Gastrocnemius medialis (tissue), 4 donors: Measurements from ENCODE around the gene ZFY. TPM values are rescaled to one million over a fixed set of nuclear protein-coding genes. Genes with fewer than 3 reads are reported as not detected.

ENCODE experiments used
- ATAC-seq, 2 donors: fragments of 150-250 bp; one replicate each; pipeline ENCODE4 v1.9.1; 2016
- DNase-seq, 2 donors: peaks; one replicate each; pipeline ENCODE4 v3.0.0-alpha.2; 2019
- H3K27ac ChIP-seq, 4 donors: fragments of 200-600 bp; sonication (generic); 1 replicate in 1 of 4; 2 replicates in 3 of 4; pipeline ENCODE4 v1.5.1; 2016 to 2018; ENCODE audit warnings: mild to moderate bottlenecking in 2 of 4, moderate library complexity in 1 of 4
- H3K27me3 ChIP-seq, 3 donors: fragments of 200-600 bp; sonication (generic) in 2 of 3; 1 replicate in 1 of 3; 2 replicates in 2 of 3; pipeline versions ENCODE4 v1.5.1 to v1.6.0; 2016 to 2019; ENCODE audit warnings: mild to moderate bottlenecking in 1 of 3, moderate library complexity in 1 of 3
- H3K36me3 ChIP-seq, 2 donors: fragments of 200-600 bp; sonication (generic) in 1 of 2; one replicate each; pipeline ENCODE4 v1.5.1; 2017 to 2018
- H3K4me1 ChIP-seq, 2 donors: fragments of 200-600 bp; sonication (generic) in 1 of 2; one replicate each; pipeline ENCODE4 v1.5.1; 2016 to 2017; ENCODE audit warnings: mild to moderate bottlenecking in 2 of 2
- H3K4me3 ChIP-seq, 4 donors: fragments of 200-600 bp; sonication (generic) in 3 of 4; 1 replicate in 1 of 4; 2 replicates in 3 of 4; pipeline ENCODE4 v1.5.1; 2016 to 2019; ENCODE audit warnings: mild to moderate bottlenecking in 2 of 4
- H3K9me3 ChIP-seq, 3 donors: fragments of 200-600 bp; sonication (generic) in 2 of 3; 1 replicate in 1 of 3; 2 replicates in 2 of 3; pipeline ENCODE4 v1.5.1; 2016 to 2019
- POLR2A ChIP-seq, 2 donors: fragments of 450-650 bp; IDR thresholded peaks; one replicate each; pipeline ENCODE4 v1.6.1; 2017; ENCODE audit warnings: antibody characterized with exemption in 2 of 2, mild to moderate bottlenecking in 2 of 2, moderate library complexity in 2 of 2
- in situ Hi-C, 4 donors: fragments of 200-750 bp; cut with MboI; loops; one replicate each; pipeline versions ENCODE4 v1.15.0 to v1.8.0; 2017; ENCODE audit warnings: low sequenced_read_pairs in 4 of 4
- intact Hi-C: fragments of 100-400 bp; cut with DNase I; formaldehyde crosslinking; loops from one replicate; pipeline ENCODE4 v1.15.1; 2023; ENCODE audit warnings: low total_unique reads
- total RNA-seq, 4 donors: library from RNA; depleted of rRNA; stranded (reverse); fragments of >200 nt; gene quantifications; one replicate each; pipeline versions ENCODE4 v1.1.0 to v1.2.3, GENCODE V29; 2016
- TF ChIP-seq, protein P1 (sequence below), 5 experiments: fragments of 450-650 bp in 3 of 5; fragments of 200-600 bp in 2 of 5; sonication (generic) in 2 of 5; IDR thresholded peaks in 4 of 5; conservative IDR thresholded peaks in 1 of 5; 1 replicate in 4 of 5; 2 replicates in 1 of 5; pipeline ENCODE4 v1.5.1; 2016 to 2019; ENCODE audit warnings: antibody characterized with exemption in 5 of 5, mild to moderate bottlenecking in 3 of 5, moderate library complexity in 3 of 5

Gene ZFY
- total RNA-seq, 4 donors from 2014 or later, result 12.7 to 13.7 TPM; not detected in 2

DNA sequence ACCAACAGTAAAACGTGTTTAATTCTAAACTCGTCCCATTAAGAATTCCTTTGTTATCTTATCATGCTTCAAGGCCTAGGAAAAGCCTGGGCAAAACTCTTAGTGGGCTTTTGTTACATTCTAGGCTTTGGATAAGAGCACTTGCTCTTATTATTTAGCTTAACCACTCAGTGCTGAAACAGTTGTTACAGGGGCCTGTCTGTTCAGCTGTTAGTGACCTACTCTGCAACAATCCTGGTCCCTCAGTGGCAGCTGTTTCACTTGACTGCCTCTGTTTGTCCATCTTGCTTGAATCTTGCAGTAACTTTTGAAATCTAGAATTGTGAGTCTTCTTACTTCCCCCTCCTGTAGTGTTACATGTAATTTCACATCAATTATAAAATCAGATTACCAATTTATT, 88.4 kb downstream of the ZFY start:
- H3K4me3 ChIP-seq, result no peak overlapping the region
- TF ChIP-seq, protein P1, sequence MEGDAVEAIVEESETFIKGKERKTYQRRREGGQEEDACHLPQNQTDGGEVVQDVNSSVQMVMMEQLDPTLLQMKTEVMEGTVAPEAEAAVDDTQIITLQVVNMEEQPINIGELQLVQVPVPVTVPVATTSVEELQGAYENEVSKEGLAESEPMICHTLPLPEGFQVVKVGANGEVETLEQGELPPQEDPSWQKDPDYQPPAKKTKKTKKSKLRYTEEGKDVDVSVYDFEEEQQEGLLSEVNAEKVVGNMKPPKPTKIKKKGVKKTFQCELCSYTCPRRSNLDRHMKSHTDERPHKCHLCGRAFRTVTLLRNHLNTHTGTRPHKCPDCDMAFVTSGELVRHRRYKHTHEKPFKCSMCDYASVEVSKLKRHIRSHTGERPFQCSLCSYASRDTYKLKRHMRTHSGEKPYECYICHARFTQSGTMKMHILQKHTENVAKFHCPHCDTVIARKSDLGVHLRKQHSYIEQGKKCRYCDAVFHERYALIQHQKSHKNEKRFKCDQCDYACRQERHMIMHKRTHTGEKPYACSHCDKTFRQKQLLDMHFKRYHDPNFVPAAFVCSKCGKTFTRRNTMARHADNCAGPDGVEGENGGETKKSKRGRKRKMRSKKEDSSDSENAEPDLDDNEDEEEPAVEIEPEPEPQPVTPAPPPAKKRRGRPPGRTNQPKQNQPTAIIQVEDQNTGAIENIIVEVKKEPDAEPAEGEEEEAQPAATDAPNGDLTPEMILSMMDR (IDR thresholded peaks at IDR 0.05 in 4 of 5, conservative IDR thresholded peaks at IDR 0.05 in 1 of 5), result no peak
- TF ChIP-seq POLR2A (IDR thresholded peaks at IDR 0.05), result no peak
- ATAC-seq, result no peak
- intact Hi-C loops, result no loop called here
- in situ Hi-C loops, result no loop called here
- H3K4me1 ChIP-seq, result no peaks in the 10 kb centered on the region
- H3K27me3 ChIP-seq, result no peaks in the 10 kb centered on the region
- H3K36me3 ChIP-seq, result no peaks in the 10 kb centered on the region
- no peak overlapping the region for H3K27ac ChIP-seq
- no peaks in the 10 kb centered on the region for H3K9me3 ChIP-seq
- DNase-seq, result no peak

DNA sequence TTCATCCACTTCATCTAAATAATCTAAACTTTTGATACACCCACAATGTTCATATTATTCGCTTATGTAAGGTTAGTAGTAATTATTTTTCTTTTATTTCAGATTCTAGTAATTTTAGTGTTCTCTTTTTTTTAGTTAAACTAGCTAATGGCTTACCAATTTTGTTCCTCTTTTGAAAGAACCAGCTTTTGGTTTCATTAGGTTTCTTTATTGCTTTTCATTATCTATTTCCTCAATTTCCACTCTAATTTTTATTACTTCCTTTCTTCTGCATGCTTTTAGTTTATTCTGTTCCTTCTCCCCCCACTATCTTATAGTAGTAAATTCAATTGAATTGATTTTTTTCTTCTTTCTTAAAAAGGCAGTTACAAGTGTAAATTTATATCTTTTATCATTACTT, 90.2 kb downstream of the ZFY start:
- Histone ChIP-seq H3K9me3 (no peaks in the 10 kb centered on the region), H3K4me3 (no peak overlapping the region), H3K27me3 (no peaks in the 10 kb centered on the region), H3K4me1 (no peaks in the 10 kb centered on the region), H3K27ac (no peak overlapping the region), H3K36me3 (no peaks in the 10 kb centered on the region)
- in situ Hi-C loops (no loop called here), intact Hi-C loops (no loop called here)
- TF ChIP-seq, protein P1 (IDR thresholded peaks at IDR 0.05 in 4 of 5, conservative IDR thresholded peaks at IDR 0.05 in 1 of 5), result no peak
- no peak for TF ChIP-seq POLR2A (IDR thresholded peaks at IDR 0.05)
- DNase-seq (no peak), ATAC-seq (no peak)

Other genes with a start within 250 kb of the ZFY start
- gene SRY, start 147.7 kb upstream of the ZFY start, total RNA-seq, result not detected
- 100 to 1,000 TPM in 2 of 4 donors, not detected in 2; 159 to 174 TPM for gene RPS4Y1, start 93.8 kb upstream of the ZFY start, total RNA-seq